HFFc6 (cell line): ENCODE data around the gene UBE2Z. TPM values are rescaled to one million over a fixed set of nuclear protein-coding genes. Genes with fewer than 3 reads are reported as not detected.
A peak's percentile ranks its signal among the peaks of the same experiment; 100 is the strongest.

Experiments used
- DNase-seq: peaks from one replicate; pipeline ENCODE4 v3.0.0-alpha.2; 2018
- H3K27ac Mint-ChIP-seq: 2 replicates; pipeline ENCODE4 v1.8.0; 2020; ENCODE audit warnings: mild to moderate bottlenecking, mixed read lengths
- H3K27me3 Mint-ChIP-seq: 2 replicates; pipeline ENCODE4 v1.8.0; 2021; ENCODE audit warnings: mild to moderate bottlenecking, moderate library complexity, mixed read lengths; ENCODE audit not compliant: insufficient read depth
- H3K36me3 Mint-ChIP-seq: 2 replicates; pipeline ENCODE4 v1.8.0; 2021; ENCODE audit warnings: low read depth, mixed read lengths
- H3K4me1 Mint-ChIP-seq: 2 replicates; pipeline ENCODE4 v1.8.0; 2020; ENCODE audit warnings: low read depth, mixed read lengths
- H3K4me3 Mint-ChIP-seq: 2 replicates; pipeline ENCODE4 v1.8.0; 2020; ENCODE audit warnings: mild to moderate bottlenecking, moderate library complexity, mixed read lengths
- H3K9me3 Mint-ChIP-seq: 2 replicates; pipeline ENCODE4 v1.8.0; 2020; ENCODE audit warnings: mild to moderate bottlenecking, mixed read lengths
- CTCF ChIP-seq: fragments of 200-600 bp; sonication (generic); IDR thresholded peaks from 2 replicates; pipeline ENCODE4 v1.5.0; 2021; ENCODE audit warnings: antibody characterized with exemption, mild to moderate bottlenecking
- total RNA-seq, 6 experiments: library from RNA; stranded (reverse); fragmentation: NEBNext Ultra II Directional; extraction: Animal tissue kit (Norgen Biotek cat#: 25700); gene quantifications; 2 replicates in 1 of 6; 3 replicates in 5 of 6; pipeline ENCODE4 v1.2.3, GENCODE V29; 2021

UBE2Z gene
- total RNA-seq, 6 experiments from 2014 or later, result 117 to 135 (median 125) TPM

- no peak overlapping the region for H3K4me3 Mint-ChIP-seq
Observed at GRCh38 chr17:48905987-48906515, 2.2 kb upstream of the UBE2Z start.

GRCh38 chr17:48907713-48908046 is 527 bp upstream of the UBE2Z start:
- no peak for TF ChIP-seq CTCF
- peak; percentile 75 for DNase-seq
- H3K9me3 Mint-ChIP-seq, result no peaks in the 10 kb centered on the region
- H3K4me1 Mint-ChIP-seq, result peaks cover 34% of the 10 kb centered on the region
- peak overlapping the region; percentile 99 for H3K27ac Mint-ChIP-seq
- peak overlapping the region; percentile 89 for H3K4me3 Mint-ChIP-seq
- peaks cover 35% of the 10 kb centered on the region for H3K36me3 Mint-ChIP-seq
- H3K27me3 Mint-ChIP-seq, result no peaks in the 10 kb centered on the region; the same call in 1 of the 2 replicates

More at GRCh38 chr17:48905987-48906515, 2.2 kb upstream of the UBE2Z start:
- H3K27me3 Mint-ChIP-seq, result no peaks in the 10 kb centered on the region; the same call in 1 of the 2 replicates
- H3K9me3 Mint-ChIP-seq, result no peaks in the 10 kb centered on the region
- peaks cover 19% of the 10 kb centered on the region for H3K36me3 Mint-ChIP-seq
- peaks cover 18% of the 10 kb centered on the region for H3K4me1 Mint-ChIP-seq
- no peak for TF ChIP-seq CTCF
- DNase-seq, result no peak
- peak overlapping the region; percentile 53; the same call in 1 of the 2 replicates for H3K27ac Mint-ChIP-seq

DNA sequence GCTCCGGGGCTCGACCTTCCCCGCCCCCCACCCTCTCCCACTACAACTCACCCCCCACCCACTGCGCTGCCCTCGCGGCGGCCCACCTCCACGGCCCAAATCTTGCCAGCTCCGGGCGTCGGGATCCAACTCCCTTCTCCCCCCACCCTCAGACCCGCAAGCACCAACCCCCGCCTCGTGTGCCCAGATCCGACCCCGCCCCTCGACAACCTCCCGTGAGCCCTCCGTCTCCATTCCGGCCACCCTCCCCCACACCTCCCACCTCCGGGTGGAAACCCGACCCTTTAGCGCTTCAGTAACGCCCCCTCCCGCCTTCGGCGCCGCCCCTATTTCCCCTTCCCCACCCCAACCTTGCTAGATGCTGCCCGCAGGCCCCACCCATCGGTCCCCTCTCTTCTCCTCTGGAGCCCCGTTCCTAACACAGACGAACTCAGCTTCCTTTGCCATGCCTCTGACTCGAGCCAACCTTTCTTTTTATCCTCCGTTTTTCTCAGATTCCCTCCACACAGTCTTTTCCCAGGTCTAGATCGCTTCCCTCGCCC is 717 bp downstream of the UBE2Z start:
- no peaks in the 10 kb centered on the region; the same call in 1 of the 2 replicates for H3K27me3 Mint-ChIP-seq
- no peak for TF ChIP-seq CTCF
- peaks cover 46% of the 10 kb centered on the region for H3K4me1 Mint-ChIP-seq
- H3K4me3 Mint-ChIP-seq, result peak overlapping the region; percentile 96
- peak; percentile 65 for DNase-seq
- H3K9me3 Mint-ChIP-seq, result no peaks in the 10 kb centered on the region
- H3K27ac Mint-ChIP-seq, result peak overlapping the region; percentile 90
- peaks cover 43% of the 10 kb centered on the region for H3K36me3 Mint-ChIP-seq

DNA sequence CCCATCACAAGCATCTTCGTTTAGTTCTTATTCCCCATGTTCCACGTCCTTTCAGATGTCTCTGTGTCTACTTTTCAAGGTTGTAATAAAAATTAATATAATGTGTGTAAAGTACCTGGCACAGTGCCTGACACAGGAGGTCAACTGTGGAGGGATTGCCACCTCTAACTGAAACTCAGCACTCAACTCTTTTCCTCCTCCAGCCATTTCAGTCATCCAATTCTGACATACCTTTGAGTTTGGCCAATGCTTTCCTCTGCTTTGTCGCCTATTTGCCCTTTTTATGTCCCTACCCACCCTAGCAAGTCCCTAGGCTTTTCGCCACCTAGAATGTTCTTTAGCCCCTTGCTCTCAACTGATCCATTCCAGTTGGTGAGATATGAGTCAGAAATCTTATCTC is 1.6 kb downstream of the UBE2Z start:
- H3K4me1 Mint-ChIP-seq, result peaks cover 54% of the 10 kb centered on the region

DNA sequence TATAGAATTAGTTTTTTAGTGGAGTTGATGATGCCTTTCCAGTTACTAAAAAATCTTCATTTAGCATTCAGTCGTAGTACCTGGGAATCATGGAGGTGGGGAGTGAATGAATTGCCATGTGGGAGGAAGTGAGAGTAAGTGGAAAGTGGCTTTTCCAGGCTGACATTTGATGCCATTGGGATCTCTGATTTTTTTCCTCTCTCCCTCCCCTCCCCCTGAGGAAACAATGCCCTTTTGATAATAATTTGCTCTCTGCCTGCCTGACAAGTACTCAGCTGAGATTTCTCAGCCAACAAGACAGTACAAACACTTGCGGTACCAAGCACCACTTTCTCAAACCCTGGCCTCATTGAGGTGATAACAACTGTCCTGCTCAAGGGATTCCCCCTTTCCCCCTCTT is 2.2 kb downstream of the UBE2Z start:
- TF ChIP-seq CTCF, result no peak
- no peaks in the 10 kb centered on the region for H3K9me3 Mint-ChIP-seq

More for the DNA sequence above, 1.6 kb downstream of the UBE2Z start:
- Mint-ChIP-seq H3K27ac (peak overlapping the region; percentile 90), H3K4me3 (peak overlapping the region; percentile 96), H3K36me3 (peaks cover 49% of the 10 kb centered on the region), H3K27me3 (no peaks in the 10 kb centered on the region; the same call in 1 of the 2 replicates), H3K9me3 (no peaks in the 10 kb centered on the region)
- TF ChIP-seq CTCF, result no peak
- DNase-seq, result no peak

More for the DNA sequence above, 2.2 kb downstream of the UBE2Z start:
- H3K4me3 Mint-ChIP-seq, result peak overlapping the region; percentile 96
- DNase-seq, result no peak
- peaks cover 51% of the 10 kb centered on the region for H3K36me3 Mint-ChIP-seq
- H3K27me3 Mint-ChIP-seq, result no peaks in the 10 kb centered on the region; the same call in 1 of the 2 replicates
- peak overlapping the region; percentile 90 for H3K27ac Mint-ChIP-seq
- H3K4me1 Mint-ChIP-seq, result peaks cover 60% of the 10 kb centered on the region
